HG03342 (cell line): ENCODE data around the gene ADAMTS1.

Source experiments
- ATAC-seq: cut with Tn5 transposase; IDR thresholded peaks from one replicate; pipeline ENCODE4 v1.9.1; 2021; ENCODE audit warnings: mild to moderate bottlenecking, moderate library complexity; ENCODE audit not compliant: unreplicated experiment

The ADAMTS1 gene

DNA sequence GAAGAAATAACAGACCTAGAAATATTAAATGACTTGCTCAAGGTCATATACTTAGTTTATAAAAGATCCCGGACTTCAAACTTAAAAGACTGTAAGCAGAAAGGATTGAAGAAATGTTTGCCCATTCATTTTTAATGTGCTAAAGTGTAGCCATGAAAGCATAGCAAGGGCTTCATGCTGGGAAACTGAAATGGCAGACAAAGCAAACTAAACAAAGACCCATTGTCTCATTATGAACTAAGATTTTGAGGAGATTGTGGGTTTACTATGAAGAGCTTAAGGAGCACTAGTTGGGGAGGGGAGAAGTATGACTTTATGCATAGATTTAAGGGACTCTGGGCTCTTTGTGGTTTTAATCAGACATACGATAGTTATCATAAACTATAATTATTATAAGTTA lies 26.3 kb downstream of the ADAMTS1 start:
- no peak for ATAC-seq

DNA sequence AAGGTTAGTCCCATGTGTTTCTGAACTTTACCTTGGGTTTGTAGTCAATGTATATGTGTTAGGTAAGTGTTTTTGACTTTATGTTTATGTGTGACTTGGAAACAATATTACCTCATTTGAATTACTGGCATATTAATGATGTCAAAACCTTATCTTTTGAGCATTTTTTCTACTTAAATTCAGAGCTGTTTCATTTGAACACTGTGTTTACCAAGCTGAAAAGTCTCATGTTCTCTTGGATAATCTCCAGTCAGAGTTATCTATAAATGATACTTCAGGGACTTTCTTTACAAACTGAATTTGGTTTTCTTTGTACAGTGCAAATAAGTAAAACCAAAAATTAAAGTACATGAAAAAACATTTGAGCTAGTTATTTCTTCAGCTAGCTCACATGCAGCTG lies 30.0 kb downstream of the ADAMTS1 start:
- no peak for ATAC-seq

GRCh38 chr21:26814386-26814785 lies 30.8 kb downstream of the ADAMTS1 start:
- ATAC-seq = no peak

GRCh38 chr21:26813426-26813998 lies 31.7 kb downstream of the ADAMTS1 start:
- no peak for ATAC-seq

- ATAC-seq = no peak
These were observed 33.0 kb downstream of the ADAMTS1 start for GRCh38 chr21:26812173-26812572.

GRCh38 chr21:26811482-26811881 lies 33.7 kb downstream of the ADAMTS1 start:
- no peak for ATAC-seq

- ATAC-seq = no peak
These were observed 34.4 kb downstream of the ADAMTS1 start for GRCh38 chr21:26810676-26811415.

DNA sequence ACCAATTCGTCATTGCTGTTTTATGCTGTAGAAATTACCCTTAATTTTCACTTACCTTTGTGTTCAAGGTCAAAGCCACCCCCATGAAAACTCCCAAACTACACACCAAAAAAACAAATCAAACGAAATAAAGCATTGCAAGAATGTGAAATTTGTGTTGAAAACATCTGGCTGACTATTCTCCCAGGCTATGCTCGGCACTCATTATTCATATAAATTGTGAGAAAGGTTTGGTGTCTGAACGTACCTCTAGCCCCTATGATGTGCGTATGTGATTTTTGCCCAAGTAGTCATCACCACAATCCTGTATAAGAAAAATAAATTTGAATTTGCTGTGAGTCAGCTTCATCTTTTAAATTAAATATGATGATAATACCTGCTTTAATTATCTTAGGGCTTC lies 34.9 kb downstream of the ADAMTS1 start:
- no peak for ATAC-seq

DNA sequence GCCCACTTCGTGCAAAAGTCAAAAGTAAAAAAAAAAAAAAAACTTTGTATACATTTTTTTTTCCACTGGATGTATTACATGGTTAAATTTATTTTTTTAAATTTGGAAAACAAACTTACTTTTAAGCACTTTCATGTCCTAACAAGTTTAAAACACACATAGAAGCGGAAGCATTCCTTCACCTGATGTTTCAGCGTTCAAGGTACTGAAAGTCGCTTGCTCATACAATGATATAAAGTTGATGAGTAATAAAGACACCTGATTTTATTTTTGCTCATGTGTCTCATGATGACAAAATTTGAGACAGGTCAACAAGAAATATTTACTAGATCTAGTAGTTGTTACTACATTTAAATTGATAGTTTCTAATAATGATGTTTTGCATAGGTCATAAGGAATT lies 35.5 kb downstream of the ADAMTS1 start:
- ATAC-seq = no peak

- no peak for ATAC-seq
These were observed 38.4 kb downstream of the ADAMTS1 start for GRCh38 chr21:26806801-26807295.

- ATAC-seq = no peak
These were observed 40.2 kb downstream of the ADAMTS1 start for GRCh38 chr21:26804895-26805609.

DNA sequence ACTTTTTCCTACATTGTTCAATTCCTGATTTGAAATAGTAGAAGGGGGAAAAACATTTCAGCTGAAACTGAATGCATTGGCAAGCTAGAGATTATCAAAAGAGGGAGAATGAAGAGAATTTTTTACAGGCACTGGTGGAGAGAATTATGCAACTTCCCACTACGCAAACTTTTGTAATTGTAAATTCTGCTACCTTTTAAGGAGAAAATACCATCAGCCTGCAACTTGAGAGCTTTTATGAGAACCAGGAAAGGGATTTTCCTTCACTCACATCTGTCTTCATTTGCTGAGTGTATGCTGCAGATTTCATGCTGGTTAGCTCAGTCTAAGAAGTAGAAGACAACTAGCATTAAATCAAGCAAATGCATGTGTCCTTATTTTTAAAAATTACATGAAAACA lies 43.7 kb downstream of the ADAMTS1 start:
- no peak for ATAC-seq

DNA sequence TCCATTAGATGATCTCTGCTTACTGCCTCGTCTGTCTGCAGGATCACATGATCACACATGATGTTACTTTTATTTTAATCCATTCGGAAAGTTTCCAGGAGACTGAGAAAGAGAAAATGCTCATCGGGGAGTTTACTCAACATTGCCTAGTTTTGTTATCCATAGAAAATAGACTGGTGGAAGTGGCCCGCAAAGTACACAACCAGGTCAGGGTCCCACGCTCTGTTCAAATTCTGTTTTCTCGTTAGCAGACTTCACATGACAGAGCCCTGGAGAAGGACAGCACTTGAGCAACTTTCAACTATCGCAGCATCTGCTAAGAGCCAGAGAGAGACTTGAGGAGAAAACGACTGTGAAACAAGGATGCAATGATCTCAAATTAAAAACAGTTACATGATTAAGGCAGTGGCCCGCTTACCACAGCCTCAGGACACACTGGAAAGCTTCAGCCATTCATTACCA lies 44.2 kb downstream of the ADAMTS1 start:
- no peak for ATAC-seq

DNA sequence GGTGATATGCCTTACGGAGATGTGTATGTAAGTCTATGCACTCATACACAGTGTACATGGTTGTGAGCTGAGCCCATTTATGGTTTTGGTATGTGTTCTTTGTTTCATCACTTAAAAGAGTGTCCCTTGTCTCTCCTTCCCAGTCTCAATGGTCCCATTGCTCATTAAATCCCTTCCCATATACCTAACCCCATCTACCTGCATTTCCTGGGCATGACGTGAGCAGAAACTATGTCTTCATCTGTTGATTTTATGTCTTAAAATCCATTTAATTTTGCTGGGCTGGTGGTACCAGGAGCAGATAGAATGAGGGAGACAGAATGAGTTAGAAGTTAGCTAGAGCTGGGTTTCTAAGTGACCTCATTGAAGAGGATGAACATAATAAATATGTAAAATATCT lies 44.8 kb downstream of the ADAMTS1 start:
- no peak for ATAC-seq

GRCh38 chr21:26800001-26800400 lies 45.2 kb downstream of the ADAMTS1 start:
- no peak for ATAC-seq

DNA sequence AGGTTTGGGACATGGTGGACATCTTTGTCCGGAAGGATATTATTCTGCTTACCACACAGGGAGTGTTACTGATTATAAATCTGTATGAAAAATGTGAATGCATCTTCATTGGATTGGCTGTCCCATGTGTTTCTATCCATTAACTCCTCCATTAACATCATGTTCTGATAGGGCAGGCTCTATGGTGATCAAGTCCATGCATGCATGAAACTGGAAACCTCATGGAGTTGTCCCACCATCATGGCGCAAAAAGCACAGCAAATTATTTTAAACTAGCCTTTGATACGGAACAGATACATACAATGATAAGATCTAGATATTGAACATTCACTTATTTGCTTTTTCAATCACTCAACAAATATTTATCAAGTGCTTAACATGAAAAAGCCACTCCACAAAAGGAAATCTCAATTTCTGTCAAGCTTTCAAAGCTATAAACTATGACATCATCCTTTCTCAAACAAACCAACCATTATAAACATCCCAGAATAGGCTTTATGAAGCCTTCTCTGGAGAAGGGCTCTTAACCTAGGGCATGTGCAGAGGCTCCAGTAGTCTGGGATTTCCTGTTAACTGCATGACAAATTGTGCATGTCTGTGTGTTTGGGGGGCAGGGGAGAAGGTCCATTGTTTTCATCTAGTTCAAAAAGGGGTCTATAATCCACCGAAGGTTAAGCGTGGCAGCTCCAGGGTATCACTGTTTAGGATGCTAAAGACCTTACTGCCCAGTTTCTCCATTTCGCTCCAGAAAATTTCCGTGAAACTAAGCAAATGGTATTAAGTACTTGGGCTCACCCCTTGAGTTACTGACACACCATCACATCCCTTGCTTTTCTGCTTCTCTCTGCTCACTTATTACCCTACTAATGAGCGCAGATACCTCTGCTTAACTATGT lies 46.1 kb downstream of the ADAMTS1 start:
- ATAC-seq = no peak

DNA sequence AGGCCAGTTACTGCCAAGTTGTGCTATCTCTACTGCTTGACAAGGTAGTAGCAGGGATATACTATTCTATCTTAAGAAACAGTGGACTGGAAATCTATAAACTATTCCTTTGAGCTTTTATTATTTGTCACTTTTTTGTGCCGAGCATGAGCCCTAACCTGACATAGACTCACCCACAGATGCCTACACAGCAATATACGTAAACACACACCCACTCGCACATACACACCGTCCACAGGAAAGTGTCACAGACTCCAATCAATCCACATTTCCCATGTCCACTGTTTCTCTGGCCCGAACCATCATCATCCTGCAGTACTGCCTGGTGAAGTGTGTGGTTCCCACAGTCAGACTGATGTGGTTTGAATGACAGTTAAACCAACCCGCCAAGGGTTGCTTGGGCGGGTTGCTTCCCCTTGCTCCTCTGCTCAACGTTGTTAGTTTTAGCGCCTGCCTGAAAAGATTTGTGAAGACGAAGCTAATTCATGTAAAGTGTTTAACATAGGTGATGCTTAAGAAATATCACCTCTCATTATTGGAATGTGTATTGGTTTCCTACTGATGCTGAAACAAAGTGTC lies 47.2 kb downstream of the ADAMTS1 start:
- ATAC-seq = no peak

GRCh38 chr21:26795866-26796329 lies 49.3 kb downstream of the ADAMTS1 start:
- no peak for ATAC-seq

DNA sequence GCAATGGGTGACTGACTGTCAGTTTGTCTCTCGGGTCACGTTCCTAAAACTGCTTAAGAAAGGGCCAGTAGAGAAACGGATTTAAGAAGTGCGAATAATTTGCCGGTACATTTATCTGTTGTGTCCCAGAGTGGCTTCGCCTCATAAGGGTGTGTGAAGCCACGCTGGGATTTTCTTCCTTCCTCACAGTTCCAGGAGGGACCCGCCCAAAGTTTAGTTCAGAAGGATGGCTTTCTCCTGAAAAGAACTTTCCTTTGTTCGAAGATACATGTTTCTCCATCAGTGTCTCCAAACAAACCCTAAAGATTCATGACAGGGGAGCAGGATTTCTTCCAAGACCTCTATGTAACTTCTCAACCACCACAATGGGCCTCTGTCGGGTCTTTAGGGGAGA lies 49.8 kb downstream of the ADAMTS1 start:
- ATAC-seq = no peak

DNA sequence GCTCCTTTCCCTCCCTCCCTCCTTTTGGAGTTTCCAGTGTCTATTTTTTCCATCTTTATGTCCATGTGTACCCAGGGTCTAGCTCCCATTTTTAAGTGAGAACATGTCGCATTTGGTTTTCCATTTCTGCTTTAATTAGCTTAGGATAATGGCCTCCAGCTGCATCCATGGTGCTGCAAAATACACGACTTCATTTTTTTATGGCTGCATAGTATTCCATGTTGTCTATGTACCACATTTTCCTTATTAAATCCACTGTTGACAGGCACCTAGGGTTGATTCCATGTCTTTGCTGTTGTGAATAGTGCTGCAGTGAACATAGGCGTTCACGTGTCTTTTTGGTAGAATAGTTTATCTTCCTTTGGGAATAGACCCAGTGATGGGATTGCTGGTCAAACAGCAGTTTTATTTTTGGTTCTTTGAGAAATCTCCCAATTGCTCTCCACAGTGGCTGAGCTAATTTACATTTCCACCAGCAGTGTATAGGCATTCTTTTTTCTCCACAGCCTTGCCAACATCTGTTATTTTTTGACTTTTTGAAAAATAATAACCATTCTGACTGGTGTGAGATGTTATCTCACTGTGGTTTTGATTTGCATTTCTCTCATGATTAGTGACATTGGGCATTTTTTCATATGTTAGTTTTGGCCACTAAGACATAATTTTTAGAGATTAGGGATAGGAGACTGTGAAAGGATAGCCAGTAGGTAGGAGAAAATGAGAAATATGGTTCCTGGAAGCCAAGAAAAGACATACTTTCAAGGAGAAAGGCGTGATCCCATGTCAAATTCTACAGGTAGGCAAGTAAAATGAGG lies 50.4 kb downstream of the ADAMTS1 start:
- ATAC-seq = no peak
